ENCODE data around the gene LEMD3. TPM values are rescaled to one million over a fixed set of nuclear protein-coding genes. Genes with fewer than 3 reads are reported as not detected.

LEMD3 gene
- total RNA-seq, 1 experiment from 2014 or later: 57.8 TPM

DNA sequence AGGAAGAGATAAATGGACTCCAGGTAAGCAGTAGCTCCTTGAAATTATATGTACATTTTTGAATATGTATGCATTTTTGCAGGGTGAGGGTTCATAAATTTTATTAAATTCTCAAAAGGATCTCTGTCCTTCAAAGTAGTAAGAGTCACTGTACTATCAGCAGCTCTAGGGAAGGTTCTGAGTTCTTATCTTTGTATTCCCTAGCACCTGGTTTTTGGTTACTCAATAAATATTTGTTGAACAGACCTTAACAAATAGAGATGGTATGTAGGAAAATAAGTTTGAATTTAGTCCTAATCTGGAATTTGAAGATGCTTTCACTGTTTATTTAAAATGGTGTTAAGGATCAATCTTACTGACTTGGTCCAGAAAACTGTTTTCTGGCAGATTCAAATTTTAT is 18.3 kb downstream of the LEMD3 start:
- Histone ChIP-seq H4K20me1 (ENCODE audit: low read length) (peaks cover under 1% of the 10 kb centered on the region; the same call in 1 of the 2 replicates), H3K27ac (ENCODE audit: low read length) (no peak overlapping the region), H3K4me1 (ENCODE audit: insufficient read depth, low read length) (no peaks in the 10 kb centered on the region; the same call in 1 of the 2 replicates), H3K4me3 (ENCODE audit: low read length) (no peak overlapping the region), H3K9me3 (ENCODE audit: low read length) (no peaks in the 10 kb centered on the region), H3K4me2 (ENCODE audit: low read length) (no peak overlapping the region), H3F3A (ENCODE audit: low read length, unreplicated experiment) (no peaks in the 10 kb centered on the region), H3K9ac (ENCODE audit: low read length) (no peak overlapping the region), H2AFZ (ENCODE audit: low read length) (no peak overlapping the region), H3K9me2 (replicated peaks; ENCODE audit: low read length) (no peaks in the 10 kb centered on the region), H3K27me3 (ENCODE audit: low read length) (no peaks in the 10 kb centered on the region), H3K36me3 (ENCODE audit: low read depth, low read length) (peaks cover 6% of the 10 kb centered on the region; the same call in 1 of the 2 replicates), H3K79me2 (ENCODE audit: low read length) (peaks cover 67% of the 10 kb centered on the region)
- no TSS peak for BruUV-seq (replicated peaks)
- POLR2A ChIA-PET (ENCODE audit: unreplicated experiment): no interaction called here
- no peak for DNase-seq
- intact Hi-C loops (cut with micrococcal nuclease): no loop called here
- no peak for TF ChIP-seq EZH2 (IDR thresholded peaks at IDR 0.05; ENCODE audit: low read length, unreplicated experiment)
- TF ChIP-seq CTCF (conservative IDR thresholded peaks at IDR 0.05; ENCODE audit: low read depth, low read length): no peak
- TF ChIP-seq EZH2phosphoT487 (IDR thresholded peaks at IDR 0.05; ENCODE audit: borderline replicate concordance, low read length): no peak
- ATAC-seq: no peak
- CTCF ChIA-PET: no interaction called here

- H3K4me1 ChIP-seq (ENCODE audit: insufficient read depth, low read length): no peaks in the 10 kb centered on the region; the same call in 1 of the 2 replicates
- intact Hi-C loops (cut with micrococcal nuclease): no loop called here
- no peak overlapping the region for H3K9ac ChIP-seq (ENCODE audit: low read length)
- H3K9me3 ChIP-seq (ENCODE audit: low read length): no peaks in the 10 kb centered on the region
- ChIA-PET POLR2A (ENCODE audit: unreplicated experiment) (no interaction called here), CTCF (no interaction called here)
- H2AFZ ChIP-seq (ENCODE audit: low read length): no peak overlapping the region
- H3K4me3 ChIP-seq (ENCODE audit: low read length): no peak overlapping the region
- no peak overlapping the region for H3K4me2 ChIP-seq (ENCODE audit: low read length)
- H3K79me2 ChIP-seq (ENCODE audit: low read length): peaks cover 69% of the 10 kb centered on the region
- no peaks in the 10 kb centered on the region for H3K27me3 ChIP-seq (ENCODE audit: low read length)
- H3K9me2 ChIP-seq (replicated peaks; ENCODE audit: low read length): no peaks in the 10 kb centered on the region
- TF ChIP-seq CTCF (conservative IDR thresholded peaks at IDR 0.05; ENCODE audit: low read depth, low read length) (no peak), EZH2phosphoT487 (IDR thresholded peaks at IDR 0.05; ENCODE audit: borderline replicate concordance, low read length) (no peak), EZH2 (IDR thresholded peaks at IDR 0.05; ENCODE audit: low read length, unreplicated experiment) (no peak)
- H3F3A ChIP-seq (ENCODE audit: low read length, unreplicated experiment): no peaks in the 10 kb centered on the region
- no peak for DNase-seq
- H4K20me1 ChIP-seq (ENCODE audit: low read length): peaks cover 4% of the 10 kb centered on the region; the same call in 1 of the 2 replicates
- ATAC-seq: no peak
- H3K36me3 ChIP-seq (ENCODE audit: low read depth, low read length): peaks cover 6% of the 10 kb centered on the region; the same call in 1 of the 2 replicates
- H3K27ac ChIP-seq (ENCODE audit: low read length): no peak overlapping the region
- no TSS peak for BruUV-seq (replicated peaks)
Observed at GRCh38 chr12:65188179-65188701, 18.9 kb downstream of the LEMD3 start.

DNA sequence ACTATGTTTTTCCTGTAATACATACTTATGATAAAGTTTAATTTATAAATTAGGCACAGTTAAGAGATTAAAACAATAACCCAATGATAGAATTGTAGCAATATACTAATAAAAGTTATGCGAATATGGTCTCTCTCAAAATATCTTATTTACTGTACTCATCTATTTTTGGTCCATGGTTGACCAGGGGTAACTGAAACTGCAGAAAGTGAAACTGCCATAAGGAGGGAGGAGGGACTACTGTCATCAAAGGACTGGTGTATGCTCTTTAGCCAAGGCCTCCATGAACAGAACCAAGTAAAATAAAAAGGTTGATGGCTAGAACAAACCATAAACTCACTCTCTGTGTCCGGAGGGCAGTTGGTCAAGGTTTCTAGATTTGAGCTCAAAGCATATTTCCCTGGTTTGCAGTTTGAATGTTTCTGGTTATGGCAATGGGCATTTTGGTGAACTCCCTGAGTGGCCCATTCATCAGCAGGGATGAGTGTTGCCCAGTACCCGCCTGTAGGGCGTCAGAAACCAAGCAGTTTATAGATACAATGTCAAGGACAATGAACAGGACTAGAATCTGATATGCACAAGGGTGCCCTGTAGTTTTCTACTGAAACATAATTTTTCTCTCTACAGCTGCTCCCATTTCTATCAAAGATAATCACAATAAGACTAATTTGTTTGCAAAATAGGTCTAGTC is 19.8 kb downstream of the LEMD3 start:
- peaks cover 4% of the 10 kb centered on the region; the same call in 1 of the 2 replicates for H4K20me1 ChIP-seq (ENCODE audit: low read length)
- POLR2A ChIA-PET (ENCODE audit: unreplicated experiment): no interaction called here
- H3K27ac ChIP-seq (ENCODE audit: low read length): no peak overlapping the region
- ATAC-seq (no peak), DNase-seq (no peak)
- no peaks in the 10 kb centered on the region for H3K9me3 ChIP-seq (ENCODE audit: low read length)
- H3F3A ChIP-seq (ENCODE audit: low read length, unreplicated experiment): no peaks in the 10 kb centered on the region
- H3K9ac ChIP-seq (ENCODE audit: low read length): no peak overlapping the region
- no peak overlapping the region for H2AFZ ChIP-seq (ENCODE audit: low read length)
- H3K9me2 ChIP-seq (replicated peaks; ENCODE audit: low read length): no peaks in the 10 kb centered on the region
- BruUV-seq (replicated peaks): no TSS peak
- TF ChIP-seq EZH2 (IDR thresholded peaks at IDR 0.05; ENCODE audit: low read length, unreplicated experiment): no peak
- TF ChIP-seq CTCF (conservative IDR thresholded peaks at IDR 0.05; ENCODE audit: low read depth, low read length): no peak
- no peak for TF ChIP-seq EZH2phosphoT487 (IDR thresholded peaks at IDR 0.05; ENCODE audit: borderline replicate concordance, low read length)
- peaks cover 3% of the 10 kb centered on the region; the same call in 1 of the 2 replicates for H3K36me3 ChIP-seq (ENCODE audit: low read depth, low read length)
- CTCF ChIA-PET: no interaction called here
- intact Hi-C loops (cut with micrococcal nuclease): no loop called here
- no peaks in the 10 kb centered on the region for H3K27me3 ChIP-seq (ENCODE audit: low read length)
- no peak overlapping the region for H3K4me2 ChIP-seq (ENCODE audit: low read length)
- no peak overlapping the region for H3K4me3 ChIP-seq (ENCODE audit: low read length)
- H3K4me1 ChIP-seq (ENCODE audit: insufficient read depth, low read length): no peaks in the 10 kb centered on the region; the same call in 1 of the 2 replicates
- peaks cover 65% of the 10 kb centered on the region for H3K79me2 ChIP-seq (ENCODE audit: low read length)
